DMS153 treated with DMSO at 0.1 percent for 48 hours (cell line): Measurements from ENCODE around the gene GPR32.
"Not testable (repeated sequence)": the region's sequence is repeated elsewhere in the genome, so short reads cannot be mapped to it uniquely, and the experiment has no call there.

ENCODE experiments used
- DNase-seq: peaks from one replicate; lab custom pipeline; 2025; ENCODE audit not compliant: unreplicated experiment; lab: John Stamatoyannopoulos, UW

Gene GPR32

GRCh38 chr19:50798659-50799546, 28.6 kb downstream of the GPR32 start:
- no peak for DNase-seq

GRCh38 chr19:50799547-50799851, 29.2 kb downstream of the GPR32 start:
- no peak for DNase-seq

GRCh38 chr19:50801107-50801506, 30.8 kb downstream of the GPR32 start:
- DNase-seq: no peak

DNA sequence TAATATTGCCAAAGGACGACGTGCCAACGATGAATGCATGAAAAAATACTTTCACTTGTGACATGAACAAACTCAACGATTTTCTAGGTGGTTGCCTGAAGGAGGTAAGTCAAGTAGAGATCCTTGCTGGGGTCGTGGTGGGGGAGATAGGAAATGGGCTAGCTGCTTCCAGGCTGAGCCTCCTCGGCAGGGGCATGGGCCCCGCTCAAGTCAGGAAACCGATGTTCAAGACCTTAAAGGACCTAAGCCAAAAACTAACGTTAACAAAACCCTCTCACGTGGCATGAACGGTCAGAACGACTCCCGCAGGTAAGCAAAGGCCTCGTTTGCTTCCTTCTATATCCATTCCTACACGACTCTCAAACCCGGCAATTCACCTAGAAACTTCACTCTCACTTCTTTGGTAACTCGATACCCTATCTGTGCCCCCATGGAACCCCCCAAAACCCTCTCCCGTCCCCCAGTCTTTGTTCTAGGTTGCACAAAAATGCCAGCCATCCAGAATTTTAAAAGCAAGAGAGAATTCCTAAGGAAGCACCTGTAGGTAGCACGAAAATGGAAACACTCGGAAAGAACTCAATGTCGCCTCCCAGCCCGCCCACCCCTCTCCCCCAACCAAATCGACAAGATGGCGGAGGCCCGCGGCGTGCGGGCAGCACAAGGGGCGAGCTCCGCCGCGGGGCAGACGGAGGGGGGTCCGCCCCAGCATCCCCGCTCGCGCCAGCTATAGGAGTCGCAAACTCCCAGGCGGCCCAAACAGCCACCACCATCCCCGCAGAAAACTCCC, 33.6 kb downstream of the GPR32 start:
- no peak for DNase-seq

DNA sequence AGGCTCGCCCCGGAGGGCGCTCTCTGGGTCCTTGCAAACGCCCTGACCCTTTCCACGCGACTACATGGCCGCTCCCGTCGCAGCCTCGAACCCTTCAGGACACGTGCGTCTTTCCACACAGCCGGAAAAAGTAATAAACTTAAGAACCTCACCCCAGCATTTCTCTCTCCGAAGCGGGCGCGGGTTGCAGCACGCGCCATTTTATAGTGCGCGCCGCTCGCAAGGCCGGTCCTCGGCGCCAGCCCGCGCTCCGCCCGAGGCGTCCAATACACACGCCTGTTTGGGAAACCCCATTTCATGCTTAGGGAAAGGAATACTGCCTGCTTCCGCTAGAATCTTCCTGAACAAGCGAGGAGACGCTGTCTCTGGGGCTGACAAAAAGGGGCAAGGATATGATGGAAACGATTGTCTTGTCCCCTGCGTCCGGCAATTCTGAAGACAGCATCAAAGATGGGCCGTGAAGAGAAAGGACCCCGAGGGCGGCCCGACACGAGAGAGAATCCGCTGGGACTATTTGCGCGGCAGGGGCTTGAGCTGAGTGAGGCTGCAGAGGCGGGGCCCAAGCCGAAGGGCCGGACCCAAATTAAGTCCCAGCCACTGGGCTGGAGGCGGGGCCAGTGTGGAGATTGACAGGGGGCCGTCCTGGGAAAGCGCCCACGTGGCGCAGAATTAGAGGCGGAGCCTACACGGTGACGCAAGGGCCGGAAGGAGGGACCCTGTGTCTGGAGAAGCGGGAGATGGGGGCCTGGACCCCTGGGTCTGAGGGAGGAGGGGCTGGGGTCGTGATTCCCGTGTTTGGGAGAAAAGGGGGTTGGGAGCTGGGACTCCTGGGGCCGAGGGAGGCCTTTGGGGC, 34.4 kb downstream of the GPR32 start:
- peak; percentile 93 for DNase-seq

DNA sequence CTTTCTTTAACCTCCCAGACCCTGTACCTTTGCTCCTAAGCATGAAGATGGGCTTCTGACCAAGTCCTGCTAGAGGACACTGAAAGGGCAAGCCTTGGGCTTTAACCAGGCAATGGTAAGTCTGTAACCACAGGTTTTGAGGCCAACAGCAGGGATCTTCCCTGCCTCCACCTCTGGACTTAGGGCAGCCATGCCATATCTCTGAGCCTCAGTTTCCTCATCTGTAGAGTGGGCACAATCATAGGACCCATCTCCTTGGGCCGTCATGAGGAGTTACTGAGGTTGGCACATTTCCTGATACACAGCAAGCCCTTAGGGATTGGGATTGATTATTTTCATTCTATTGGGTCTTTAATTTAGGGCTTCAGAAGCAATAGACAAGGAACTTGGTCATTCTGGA, 38.6 kb downstream of the GPR32 start:
- DNase-seq: no peak

- not testable (repeated sequence) for DNase-seq
These were observed 41.5 kb downstream of the GPR32 start for GRCh38 chr19:50811622-50812238.

GRCh38 chr19:50812474-50812873, 42.2 kb downstream of the GPR32 start:
- no peak for DNase-seq

- no peak for DNase-seq
These were observed 44.6 kb downstream of the GPR32 start for GRCh38 chr19:50814883-50815282.

- DNase-seq: no peak
These were observed 45.2 kb downstream of the GPR32 start for GRCh38 chr19:50815439-50815838.

GRCh38 chr19:50817941-50818858, 47.9 kb downstream of the GPR32 start:
- peak; percentile 58 for DNase-seq

DNA sequence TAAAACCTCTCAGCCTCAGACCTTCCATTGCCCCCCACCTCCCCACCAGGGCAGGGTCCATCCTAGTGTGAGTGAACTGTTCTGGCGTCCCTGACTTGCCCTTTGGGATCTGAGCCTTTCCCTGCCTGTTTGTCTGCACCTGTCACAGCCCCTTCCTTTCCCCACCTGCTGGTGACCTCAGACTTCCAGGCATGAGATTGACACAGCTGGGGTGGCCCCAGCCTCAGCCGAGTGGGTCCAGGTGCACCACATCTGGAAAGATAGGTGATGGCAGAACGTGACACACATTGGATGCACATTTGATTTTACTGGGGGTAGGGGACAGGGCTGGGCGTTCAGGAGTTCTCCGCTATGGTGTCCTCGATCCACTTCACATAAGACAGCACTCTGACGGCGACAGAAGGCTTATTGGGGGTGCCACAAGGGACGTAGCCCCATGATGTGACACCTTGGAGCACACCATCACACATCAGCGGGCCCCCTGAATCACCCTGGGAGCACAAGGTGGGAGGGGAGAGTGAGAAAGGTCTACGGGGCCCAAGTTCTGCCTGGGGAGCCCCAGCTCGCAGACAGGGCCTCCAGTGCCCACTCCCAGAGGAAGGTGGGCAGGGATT, 48.7 kb downstream of the GPR32 start:
- DNase-seq: no peak

DNA sequence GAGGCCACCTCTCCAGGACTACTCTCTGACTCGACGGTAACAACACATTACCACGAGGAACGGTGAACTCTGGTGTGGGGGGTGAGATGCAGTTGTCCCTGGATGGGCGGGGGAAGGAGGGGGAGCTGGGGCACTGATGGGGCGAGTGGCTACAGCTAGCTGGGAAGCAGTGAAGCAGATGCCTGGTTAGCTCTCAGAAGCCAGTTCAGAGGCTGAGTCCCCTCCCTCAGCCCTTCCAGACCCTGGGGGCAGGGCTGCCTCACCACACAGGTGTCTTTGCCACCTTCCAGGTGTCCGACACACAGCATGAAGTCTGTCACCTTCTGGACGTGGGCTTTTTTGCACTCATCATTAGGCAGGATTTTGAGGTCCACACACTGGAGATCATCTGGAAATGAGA, 49.4 kb downstream of the GPR32 start:
- DNase-seq: no peak

- DNase-seq: no peak
These were observed 49.8 kb downstream of the GPR32 start for GRCh38 chr19:50820086-50820485.

DNA sequence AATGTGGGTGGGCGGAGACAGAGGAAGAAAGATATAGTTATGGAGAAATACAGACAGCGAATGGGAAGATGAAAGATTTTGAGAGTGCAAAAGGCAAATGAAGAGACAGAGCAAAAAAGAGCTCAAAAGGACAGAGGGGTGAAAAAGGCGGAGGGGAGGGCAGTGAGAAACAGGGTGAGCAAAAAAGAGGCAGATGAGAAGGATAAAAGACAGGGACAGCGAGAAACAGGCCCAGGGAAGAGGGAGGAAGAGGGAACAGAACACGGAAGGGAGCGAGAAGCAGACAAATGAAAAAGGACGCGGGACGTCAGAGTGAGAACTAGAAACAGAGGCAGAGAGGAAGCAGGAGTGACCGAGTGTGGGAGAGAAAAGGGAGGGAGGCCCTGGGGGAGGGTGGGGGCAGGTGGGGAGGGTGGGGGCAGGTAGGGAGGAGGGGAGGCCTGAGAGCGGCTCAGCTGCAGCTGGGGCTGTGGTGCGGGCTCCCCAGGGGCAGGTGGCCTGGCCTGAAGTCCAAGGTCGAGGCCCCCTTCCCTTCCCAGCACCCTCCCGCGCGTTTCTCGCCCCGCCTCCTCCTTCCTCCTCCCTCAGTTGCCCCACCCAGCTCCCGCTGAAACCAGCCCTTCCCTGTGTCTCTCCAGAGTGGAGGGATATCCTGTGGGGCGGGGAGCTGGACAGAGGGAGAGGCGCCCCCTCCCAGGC, 50.4 kb downstream of the GPR32 start:
- peak; percentile 14 for DNase-seq

GRCh38 chr19:50821248-50821612, 51.0 kb downstream of the GPR32 start:
- DNase-seq: no peak
